NOMO-1 treated with dmso at 0.1 percent for 144 hours (cell line): Measurements from ENCODE around the gene NPB.
"Not testable (repeated sequence)": the region's sequence is repeated elsewhere in the genome, so short reads cannot be mapped to it uniquely, and the experiment has no call there.

Experiments used
- DNase-seq: peaks from one replicate; lab custom pipeline; 2025; ENCODE audit not compliant: unreplicated experiment; lab: John Stamatoyannopoulos, UW

The NPB gene

GRCh38 chr17:81911277-81911961, 9.4 kb downstream of the NPB start, which contains the start of gene PCYT2:
Gene PCYT2 (minus strand): TSS chr17:81911399. CDS start chr17:81911355, 44 bp downstream.
- DNase-seq: peak; percentile 89

GRCh38 chr17:81911969-81912368, 9.9 kb downstream of the NPB start:
- DNase-seq: no peak

GRCh38 chr17:81912441-81913309, 10.6 kb downstream of the NPB start:
- no peak for DNase-seq

GRCh38 chr17:81913394-81914102, 11.5 kb downstream of the NPB start:
- DNase-seq: no peak

GRCh38 chr17:81914103-81914850, 12.2 kb downstream of the NPB start:
- DNase-seq: no peak

- no peak for DNase-seq
Measured at GRCh38 chr17:81915331-81915730, 13.3 kb downstream of the NPB start.

- DNase-seq: no peak
Measured at GRCh38 chr17:81916234-81917001, 14.4 kb downstream of the NPB start.

GRCh38 chr17:81917565-81918332, 15.7 kb downstream of the NPB start, which contains the start of gene SIRT7:
Gene SIRT7 (minus strand): TSS chr17:81918176. CDS start chr17:81918131, 45 bp downstream.
- peak; percentile 80 for DNase-seq

GRCh38 chr17:81918333-81918669, 16.3 kb downstream of the NPB start:
- DNase-seq: not testable (repeated sequence)

GRCh38 chr17:81918832-81919545, 17.0 kb downstream of the NPB start:
- no peak for DNase-seq

GRCh38 chr17:81920612-81921536, 18.8 kb downstream of the NPB start:
- DNase-seq: peak; percentile 88

- DNase-seq: no peak
Measured at GRCh38 chr17:81921537-81921862, 19.5 kb downstream of the NPB start.

- no peak for DNase-seq
Measured at GRCh38 chr17:81921996-81922565, 20.0 kb downstream of the NPB start.

GRCh38 chr17:81922566-81923301, 20.7 kb downstream of the NPB start:
- DNase-seq: peak; percentile 76

- peak; percentile 80 for DNase-seq
Measured at GRCh38 chr17:81923302-81924260, 21.5 kb downstream of the NPB start.
